Upper lobe of left lung (tissue), 6 donors: ENCODE measurements around the gene EDEM3. TPM values are rescaled to one million over a fixed set of nuclear protein-coding genes. Genes with fewer than 3 reads are reported as not detected.

Source experiments
- ATAC-seq, 2 donors: fragments of 200-7000 bp; cut with Tn5 transposase; one replicate each; pipeline ENCODE4 v1.9.1; 2022; ENCODE audit warnings: mild to moderate bottlenecking in 2 of 2, moderate library complexity in 2 of 2; ENCODE audit not compliant: low FRiP score in 2 of 2
- DNase-seq, 2 donors: peaks; one replicate each; pipeline ENCODE4 v3.0.0-alpha.2; 2019 to 2020
- H3K27ac ChIP-seq, 4 donors: fragments of 200-600 bp; sonication (generic); one replicate each; pipeline ENCODE4 v1.5.1; 2016 to 2019
- H3K27me3 ChIP-seq, 4 donors: fragments of 200-600 bp; sonication (generic); one replicate each; pipeline ENCODE4 v1.5.1; 2017 to 2019
- H3K36me3 ChIP-seq, 4 donors: fragments of 200-600 bp; sonication (generic); one replicate each; pipeline ENCODE4 v1.5.1; 2016 to 2019
- H3K4me1 ChIP-seq, 4 donors: fragments of 200-600 bp; sonication (generic); one replicate each; pipeline ENCODE4 v1.5.1; 2018 to 2019
- H3K4me3 ChIP-seq, 4 donors: fragments of 200-600 bp; sonication (generic); one replicate each; pipeline ENCODE4 v1.5.1; 2017 to 2019; ENCODE audit warnings: mild to moderate bottlenecking in 2 of 4, moderate library complexity in 1 of 4
- H3K9me3 ChIP-seq, 4 donors: fragments of 200-600 bp; sonication (generic); one replicate each; pipeline ENCODE4 v1.5.1; 2018 to 2019
- EP300 ChIP-seq, 4 donors: sonication (generic); formaldehyde crosslinking; IDR thresholded peaks; one replicate each; pipeline ENCODE4 v1.5.1; 2017; ENCODE audit warnings: antibody characterized with exemption in 4 of 4, control low read depth in 2 of 4
- POLR2A ChIP-seq, 4 donors: fragments of 450-650 bp; IDR thresholded peaks; one replicate each; pipeline ENCODE4 v1.5.1; 2016 to 2017; ENCODE audit warnings: antibody characterized with exemption in 4 of 4, mild to moderate bottlenecking in 2 of 4
- POLR2AphosphoS5 ChIP-seq, 2 donors: sonication (generic); formaldehyde crosslinking; IDR thresholded peaks; one replicate each; pipeline ENCODE4 v1.5.1; 2017; ENCODE audit warnings: antibody characterized with exemption in 2 of 2
- WGBS, 2 donors: methylation state at CpG; one replicate each; pipeline ENCODE4 v1.1.5; 2017 to 2018; 5-methylcytosine and 5-hydroxymethylcytosine counted together
- total RNA-seq, 6 donors: library from RNA; depleted of rRNA in 4 of 6; stranded (reverse); fragments of >200 nt in 4 of 6; gene quantifications; one replicate each; pipeline versions ENCODE4 v1.1.0 to v1.2.1, GENCODE V29; 2016 to 2021
- TF ChIP-seq, protein P1 (sequence below), 6 experiments: fragments of 450-650 bp in 4 of 6; fragments of 200-600 bp in 2 of 6; sonication (generic) in 2 of 6; IDR thresholded peaks; one replicate each; pipeline ENCODE4 v1.5.1; 2016 to 2019; ENCODE audit warnings: antibody characterized with exemption in 6 of 6
- donor health status: DM: no; HTN: no; CAD: no; lungs with moderate emphysema.
- donor health status: DM: no; HTN: yes; CAD: no; lungs with severe emphysema.

The EDEM3 gene
- total RNA-seq, 6 donors from 2014 or later, result 23.9 to 56.2 (median 29.4) TPM

DNA sequence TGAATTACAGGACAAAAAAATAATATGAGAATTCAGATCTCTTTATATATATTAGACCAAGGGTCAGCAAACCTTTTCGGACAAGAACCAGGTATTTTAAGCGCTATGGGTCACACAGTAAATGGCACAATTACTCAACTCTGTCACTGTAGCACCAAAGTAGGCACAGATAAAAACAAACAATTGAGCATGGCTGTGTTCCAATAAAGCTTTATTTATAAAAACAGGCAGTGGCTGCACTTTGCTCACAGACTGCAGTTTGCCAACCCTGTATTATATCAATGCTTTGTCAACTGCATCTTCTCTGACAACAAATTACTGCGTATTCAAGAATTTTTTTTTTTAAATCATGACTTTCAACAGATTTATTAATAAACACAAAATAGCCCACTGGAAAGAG, 29.8 kb downstream of the EDEM3 start:
- no peaks in the 10 kb centered on the region for H3K9me3 ChIP-seq
- WGBS, 2 donors, result 95 to 96% methylated on average over 3 of the region's 3 CpGs
- no peaks in the 10 kb centered on the region for H3K27me3 ChIP-seq
- peaks cover 0 to 85% (median 10%) of the 10 kb centered on the region in 4 donors for H3K36me3 ChIP-seq
- ATAC-seq, result no peak
- H3K4me3 ChIP-seq, result no peak overlapping the region
- TF ChIP-seq POLR2A (IDR thresholded peaks at IDR 0.05) (no peak), POLR2AphosphoS5 (IDR thresholded peaks at IDR 0.05) (no peak)
- no peak overlapping the region for H3K27ac ChIP-seq
- no peaks in the 10 kb centered on the region for H3K4me1 ChIP-seq
- no peak for DNase-seq

DNA sequence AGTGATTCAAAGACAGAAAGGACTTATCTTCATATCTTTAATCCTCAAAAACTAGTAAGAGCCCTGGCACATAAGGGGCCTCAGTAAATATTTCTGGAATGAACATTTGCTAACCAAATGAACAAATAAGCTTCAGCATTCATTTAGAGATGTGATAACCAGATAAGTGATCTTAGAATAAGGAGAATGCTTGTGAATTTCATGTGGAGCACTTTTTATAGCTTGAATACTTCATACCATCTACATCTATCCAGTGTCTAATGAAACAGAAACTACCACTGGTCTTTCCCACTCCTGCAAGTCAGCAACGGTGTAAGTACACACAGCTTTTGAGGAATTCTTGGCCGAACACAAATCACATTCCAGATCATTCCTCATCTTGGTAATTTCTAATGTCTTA, 38.5 kb downstream of the EDEM3 start:
- 65 to 73% methylated on average over 2 of the region's 2 CpGs for WGBS, 2 donors
- Histone ChIP-seq H3K27me3 (no peaks in the 10 kb centered on the region), H3K27ac (no peak overlapping the region), H3K9me3 (no peaks in the 10 kb centered on the region), H3K4me3 (no peak overlapping the region), H3K4me1 (no peaks in the 10 kb centered on the region), H3K36me3 (peaks cover 14 to 99% (median 41%) of the 10 kb centered on the region in 4 donors)
- ATAC-seq (no peak), DNase-seq (no peak)
- TF ChIP-seq POLR2A (IDR thresholded peaks at IDR 0.05) (no peak), EP300 (IDR thresholded peaks at IDR 0.05) (no peak), POLR2AphosphoS5 (IDR thresholded peaks at IDR 0.05) (no peak)
- TF ChIP-seq, protein P1, sequence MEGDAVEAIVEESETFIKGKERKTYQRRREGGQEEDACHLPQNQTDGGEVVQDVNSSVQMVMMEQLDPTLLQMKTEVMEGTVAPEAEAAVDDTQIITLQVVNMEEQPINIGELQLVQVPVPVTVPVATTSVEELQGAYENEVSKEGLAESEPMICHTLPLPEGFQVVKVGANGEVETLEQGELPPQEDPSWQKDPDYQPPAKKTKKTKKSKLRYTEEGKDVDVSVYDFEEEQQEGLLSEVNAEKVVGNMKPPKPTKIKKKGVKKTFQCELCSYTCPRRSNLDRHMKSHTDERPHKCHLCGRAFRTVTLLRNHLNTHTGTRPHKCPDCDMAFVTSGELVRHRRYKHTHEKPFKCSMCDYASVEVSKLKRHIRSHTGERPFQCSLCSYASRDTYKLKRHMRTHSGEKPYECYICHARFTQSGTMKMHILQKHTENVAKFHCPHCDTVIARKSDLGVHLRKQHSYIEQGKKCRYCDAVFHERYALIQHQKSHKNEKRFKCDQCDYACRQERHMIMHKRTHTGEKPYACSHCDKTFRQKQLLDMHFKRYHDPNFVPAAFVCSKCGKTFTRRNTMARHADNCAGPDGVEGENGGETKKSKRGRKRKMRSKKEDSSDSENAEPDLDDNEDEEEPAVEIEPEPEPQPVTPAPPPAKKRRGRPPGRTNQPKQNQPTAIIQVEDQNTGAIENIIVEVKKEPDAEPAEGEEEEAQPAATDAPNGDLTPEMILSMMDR (IDR thresholded peaks at IDR 0.05), result no peak

DNA sequence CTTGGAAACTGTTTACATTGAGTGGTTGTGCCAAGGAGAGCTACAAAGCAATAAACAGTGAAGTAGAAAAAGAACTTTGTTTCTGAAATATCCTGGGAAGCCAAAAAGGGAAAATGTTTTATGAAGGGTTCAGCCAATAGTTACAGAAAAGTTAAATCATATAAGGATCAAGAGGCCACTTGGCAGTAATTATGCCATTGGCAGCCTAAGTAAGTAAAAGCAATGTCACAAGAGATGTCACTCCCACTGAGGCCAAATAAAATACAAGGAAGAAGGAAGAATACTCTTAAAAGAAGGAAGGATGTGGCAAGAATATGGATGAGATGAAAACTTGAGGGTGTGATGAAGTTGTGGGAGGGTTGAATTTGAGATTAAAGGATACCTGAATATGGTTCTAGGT, 45.2 kb downstream of the EDEM3 start:
- no peak for DNase-seq
- ATAC-seq, result no peak
- no peaks in the 10 kb centered on the region for H3K4me1 ChIP-seq
- no peak overlapping the region for H3K27ac ChIP-seq
- no peaks in the 10 kb centered on the region for H3K27me3 ChIP-seq
- H3K36me3 ChIP-seq, result peaks cover 24 to 99% (median 47%) of the 10 kb centered on the region in 4 donors
- no peaks in the 10 kb centered on the region for H3K9me3 ChIP-seq
- H3K4me3 ChIP-seq, result no peak overlapping the region
- TF ChIP-seq EP300 (IDR thresholded peaks at IDR 0.05) (no peak), POLR2A (IDR thresholded peaks at IDR 0.05) (no peak), POLR2AphosphoS5 (IDR thresholded peaks at IDR 0.05) (no peak)
- TF ChIP-seq, protein P1 (IDR thresholded peaks at IDR 0.05), result no peak

DNA sequence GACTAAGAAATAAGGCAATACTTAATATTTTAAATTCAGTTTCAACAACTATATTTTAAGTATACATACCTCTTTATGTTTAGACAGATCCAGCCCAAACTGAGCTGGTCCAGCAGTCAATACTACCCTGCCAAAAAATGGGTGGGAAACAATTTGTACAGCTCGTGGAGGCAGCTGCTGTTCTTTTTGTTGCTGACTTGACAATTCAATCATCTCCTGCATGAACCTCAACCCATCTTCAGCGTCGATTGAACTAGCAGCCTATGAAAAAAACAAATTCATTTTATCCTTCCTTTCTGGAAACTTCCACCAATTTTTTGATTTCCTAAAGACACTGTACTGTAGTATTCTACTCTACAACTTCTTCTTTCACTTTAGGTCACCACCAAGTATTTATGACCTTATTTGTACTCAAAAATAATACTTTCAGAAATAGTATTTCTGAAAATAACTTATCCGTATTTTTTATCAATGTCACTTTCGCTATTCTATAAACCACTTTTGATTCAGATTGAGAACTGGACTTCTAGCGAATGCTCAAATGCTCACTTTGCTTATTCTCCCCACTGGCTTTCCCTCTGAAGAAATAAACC, 46.5 kb downstream of the EDEM3 start:
- peaks cover 24 to 99% (median 46%) of the 10 kb centered on the region in 4 donors for H3K36me3 ChIP-seq
- H3K4me1 ChIP-seq, result no peaks in the 10 kb centered on the region
- no peaks in the 10 kb centered on the region for H3K27me3 ChIP-seq
- ATAC-seq (no peak), DNase-seq (no peak)
- H3K4me3 ChIP-seq, result no peak overlapping the region
- H3K27ac ChIP-seq, result no peak overlapping the region
- TF ChIP-seq EP300 (IDR thresholded peaks at IDR 0.05) (no peak), POLR2AphosphoS5 (IDR thresholded peaks at IDR 0.05) (no peak)
- WGBS, 2 donors, result 79 to 83% methylated on average over 6 of the region's 6 CpGs
- no peaks in the 10 kb centered on the region for H3K9me3 ChIP-seq

DNA sequence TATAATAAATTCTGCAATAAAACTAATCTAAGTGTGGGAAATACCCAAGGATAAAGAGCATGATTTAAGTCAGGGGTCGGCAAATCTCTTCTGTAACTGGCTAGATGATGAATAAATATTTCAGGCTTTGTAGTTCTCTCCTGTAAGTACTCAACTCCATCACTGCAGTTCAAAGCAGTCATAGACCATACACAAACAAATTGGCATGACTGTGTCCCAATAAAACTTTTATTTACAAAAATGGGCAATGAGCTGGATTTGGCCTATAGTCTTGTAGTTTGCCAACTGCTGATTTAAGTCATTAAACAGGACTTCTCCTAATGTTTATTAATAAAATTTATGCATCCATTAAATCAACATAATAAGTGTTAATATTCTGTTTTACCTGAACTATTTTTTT, 49.4 kb downstream of the EDEM3 start:
- TF ChIP-seq POLR2A (IDR thresholded peaks at IDR 0.05) (no peak), EP300 (IDR thresholded peaks at IDR 0.05) (no peak), POLR2AphosphoS5 (IDR thresholded peaks at IDR 0.05) (no peak)
- TF ChIP-seq, protein P1 (IDR thresholded peaks at IDR 0.05), result no peak
- DNase-seq, result no peak
- no peaks in the 10 kb centered on the region for H3K4me1 ChIP-seq
- H3K9me3 ChIP-seq, result no peaks in the 10 kb centered on the region
- 89 to 92% methylated on average over 1 of the region's 1 CpG for whole genome bisulfite sequencing, 2 donors
- no peak overlapping the region for H3K27ac ChIP-seq
- peaks cover 24 to 99% (median 38%) of the 10 kb centered on the region in 4 donors for H3K36me3 ChIP-seq
- H3K27me3 ChIP-seq, result no peaks in the 10 kb centered on the region
- H3K4me3 ChIP-seq, result no peak overlapping the region
- ATAC-seq, result no peak

DNA sequence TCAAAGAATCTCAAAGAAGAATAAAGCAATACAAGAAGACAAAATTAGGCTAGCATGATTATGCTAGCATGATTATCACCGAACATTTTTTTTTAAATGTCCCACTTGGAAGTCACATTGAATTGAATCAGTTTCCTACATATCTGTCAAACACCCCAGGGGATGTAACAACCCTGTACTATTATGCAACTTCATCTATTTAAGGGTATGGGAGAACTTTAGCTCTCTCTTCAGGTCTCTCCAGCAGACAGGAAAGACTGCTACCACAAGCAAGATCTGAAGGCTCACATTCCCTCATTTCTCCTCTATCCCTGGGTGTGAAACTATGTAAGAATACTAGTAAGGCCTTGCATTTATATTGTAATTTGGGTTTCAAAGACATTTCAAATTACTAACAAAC, 52.8 kb downstream of the EDEM3 start:
- H3K4me3 ChIP-seq, result no peak overlapping the region
- ATAC-seq, result no peak
- H3K36me3 ChIP-seq, result peaks cover 15 to 79% (median 28%) of the 10 kb centered on the region in 4 donors
- H3K4me1 ChIP-seq, result no peaks in the 10 kb centered on the region
- no peak overlapping the region for H3K27ac ChIP-seq
- H3K27me3 ChIP-seq, result no peaks in the 10 kb centered on the region
- TF ChIP-seq EP300 (IDR thresholded peaks at IDR 0.05), result no peak
- TF ChIP-seq, protein P1 (IDR thresholded peaks at IDR 0.05), result no peak
- no peaks in the 10 kb centered on the region for H3K9me3 ChIP-seq
- 70 to 71% methylated on average over 1 of the region's 1 CpG for WGBS, 2 donors
- no peak for DNase-seq
